ENCODE data around the gene ZFYVE28.
"Not testable (repeated sequence)": the region's sequence is repeated elsewhere in the genome, so short reads cannot be mapped to it uniquely, and the experiment has no call there.

The ZFYVE28 gene

DNA sequence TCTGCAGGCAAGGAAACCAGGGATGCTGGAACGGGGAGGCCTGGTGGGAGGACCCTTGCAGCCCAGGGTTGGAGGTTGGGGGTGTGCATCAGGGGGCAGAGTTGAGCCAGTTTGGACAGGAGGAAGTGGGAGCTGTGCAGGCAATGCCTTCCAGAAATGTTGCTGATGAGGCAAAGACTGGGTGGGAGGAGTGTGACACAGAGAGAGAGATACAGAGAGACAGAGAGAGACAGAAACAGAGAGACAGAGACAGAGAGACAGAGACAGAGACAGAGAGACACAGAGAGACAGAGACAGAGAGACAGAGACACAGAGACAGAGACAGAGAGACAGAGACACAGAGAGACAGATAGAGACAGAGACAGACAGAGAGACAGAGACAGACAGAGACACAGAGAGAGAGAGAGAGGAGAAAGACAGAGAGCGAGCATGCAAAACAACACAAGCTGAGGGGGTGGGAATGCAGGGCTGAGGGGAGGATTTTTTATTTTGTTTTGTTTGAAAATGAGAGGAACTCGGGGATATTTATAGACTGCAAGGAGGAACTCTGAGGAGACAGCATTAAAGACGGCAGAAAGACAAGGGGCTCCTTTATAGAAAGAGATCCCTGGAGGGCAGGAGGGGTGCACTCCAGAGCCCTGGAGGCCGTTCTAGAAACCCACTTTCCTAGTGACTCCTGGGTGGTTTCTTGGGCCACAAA, 174.6 kb downstream of the ZFYVE28 start:
- peak; percentile 82 for DNase-seq

DNA sequence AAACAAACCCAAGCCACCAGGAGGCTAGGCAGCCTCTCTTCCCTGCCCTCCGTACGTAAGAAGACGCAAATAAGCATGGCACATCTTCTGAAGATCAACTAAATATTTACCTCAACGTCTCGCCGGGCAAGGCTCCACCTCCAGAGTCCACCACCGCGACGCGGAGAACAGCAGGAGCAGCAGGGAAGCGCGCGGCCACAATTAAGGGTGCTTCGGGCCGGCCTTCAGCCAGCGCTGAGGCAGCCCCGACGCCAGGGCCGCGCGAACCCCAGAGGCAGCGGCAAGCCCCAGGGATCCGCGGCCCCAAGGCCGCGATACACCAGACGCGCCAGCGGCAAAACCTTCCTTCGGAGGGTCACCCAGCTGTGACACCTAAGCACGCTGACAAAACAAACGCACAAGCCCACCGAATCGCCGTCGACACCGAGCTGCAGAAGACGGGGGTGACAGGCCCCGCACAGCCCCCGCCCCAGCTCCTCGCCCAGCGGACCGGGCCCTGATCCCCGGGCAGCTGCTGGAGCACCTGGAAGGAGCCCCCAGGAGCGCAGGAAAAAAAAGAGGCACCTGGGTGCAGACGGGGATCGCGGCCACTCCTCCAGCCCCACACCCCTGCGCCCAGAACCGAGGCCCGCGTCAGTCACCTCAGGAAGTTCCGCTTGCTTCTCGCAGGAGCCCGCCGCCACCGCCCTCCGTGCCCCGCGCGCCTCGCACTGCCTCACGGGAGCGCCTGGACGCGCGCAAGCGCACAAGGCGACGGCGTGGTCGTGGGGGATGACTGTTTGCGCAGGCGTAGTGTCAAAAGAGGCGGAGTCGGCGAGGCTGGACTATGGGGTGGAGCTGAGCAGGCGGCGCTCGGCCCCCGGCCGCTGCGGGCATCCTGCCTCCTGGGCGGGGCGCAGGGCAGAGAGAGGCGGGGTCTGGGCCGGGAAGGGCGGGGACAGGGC, 176.8 kb downstream of the ZFYVE28 start, which contains the start of the genes HAUS3 and POLN:
Gene HAUS3, minus strand, starts transcription at position 712 of the 944 bp plus-strand sequence. CDS start 1,175 bp downstream, outside the sequence.
Gene POLN, minus strand, starts transcription at position 712 of the 944 bp plus-strand sequence. CDS start 12,890 bp downstream, outside the sequence.
- DNase-seq, result peak; percentile 96

DNA sequence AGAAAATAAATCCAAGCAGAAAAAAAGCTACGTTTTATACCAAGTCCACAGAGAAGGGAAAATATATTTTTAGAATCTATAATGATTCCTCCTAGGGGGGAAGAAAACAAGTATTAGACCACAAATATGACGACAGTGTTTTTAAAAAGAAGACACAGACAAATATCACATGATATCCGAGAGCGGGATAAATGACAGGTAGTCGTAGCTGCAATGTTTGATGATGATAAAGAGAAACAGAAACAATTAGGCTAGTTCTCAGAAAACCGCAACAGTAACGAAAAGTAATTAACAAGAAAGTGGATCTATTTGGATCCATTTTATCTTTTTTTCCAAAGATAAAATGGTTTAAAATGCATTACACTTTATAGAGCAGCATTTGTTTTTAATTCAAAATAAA, 177.4 kb downstream of the ZFYVE28 start:
- DNase-seq, result no peak

- DNase-seq, result no peak
Measured at GRCh38 chr4:2236944-2237666, 181.3 kb downstream of the ZFYVE28 start.

- DNase-seq, result no peak
Measured at GRCh38 chr4:2231082-2231481, 187.4 kb downstream of the ZFYVE28 start.

- no peak for DNase-seq
Measured at GRCh38 chr4:2226261-2226660, 192.2 kb downstream of the ZFYVE28 start.

- no peak for DNase-seq
Measured at GRCh38 chr4:2222838-2223237, 195.6 kb downstream of the ZFYVE28 start.

DNA sequence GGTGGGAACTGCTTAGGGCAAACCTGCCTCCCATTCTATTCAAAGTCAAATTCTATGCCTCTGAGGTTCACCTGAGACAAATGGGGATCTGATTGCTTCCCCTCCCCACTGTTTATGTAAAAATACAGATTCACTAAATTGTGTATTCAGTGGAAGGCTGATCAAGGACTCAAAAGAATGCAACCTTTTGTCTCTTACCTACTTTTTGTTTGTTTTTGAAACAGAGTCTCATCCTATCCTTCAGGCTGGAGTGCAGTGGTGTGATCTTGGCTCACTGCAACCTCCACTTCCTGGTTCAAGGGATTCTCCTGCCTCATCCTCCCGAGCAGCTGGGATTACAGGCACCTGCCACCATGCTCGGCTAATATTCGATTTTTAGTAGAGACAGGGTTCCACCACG, 197.1 kb downstream of the ZFYVE28 start:
- not testable (repeated sequence) for DNase-seq

GRCh38 chr4:2220016-2220630, 198.3 kb downstream of the ZFYVE28 start:
- DNase-seq, result peak; percentile 72
